ENCODE measurements around the gene ZNF766.
A peak's percentile ranks its signal among the peaks of the same experiment; 100 is the strongest.
"Not testable (repeated sequence)": the region's sequence is repeated elsewhere in the genome, so short reads cannot be mapped to it uniquely, and the experiment has no call there.

Gene ZNF766

GRCh38 chr19:52277471-52277870, 8.1 kb downstream of the ZNF766 start:
- DNase-seq, result no peak

DNA sequence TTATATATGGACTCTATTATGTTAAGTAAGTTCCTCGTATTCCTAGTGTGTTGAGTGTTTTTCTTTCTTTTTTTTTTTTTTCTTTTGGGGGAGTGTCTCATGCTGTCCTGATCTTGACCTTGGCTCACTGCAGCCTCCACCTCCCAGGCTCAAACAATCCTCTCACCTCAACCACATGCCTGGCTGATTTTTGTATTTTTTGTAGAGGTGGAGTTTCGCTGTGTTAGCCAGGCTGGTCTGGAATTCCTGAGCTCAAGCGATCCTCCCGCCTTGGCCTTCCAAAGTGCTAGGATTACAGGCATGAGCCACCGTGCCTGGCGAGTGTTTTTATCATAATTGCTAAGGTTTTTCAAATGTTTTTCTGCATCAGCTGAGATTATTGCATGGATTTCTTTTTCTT, 16.9 kb downstream of the ZNF766 start:
- no peak for DNase-seq

DNA sequence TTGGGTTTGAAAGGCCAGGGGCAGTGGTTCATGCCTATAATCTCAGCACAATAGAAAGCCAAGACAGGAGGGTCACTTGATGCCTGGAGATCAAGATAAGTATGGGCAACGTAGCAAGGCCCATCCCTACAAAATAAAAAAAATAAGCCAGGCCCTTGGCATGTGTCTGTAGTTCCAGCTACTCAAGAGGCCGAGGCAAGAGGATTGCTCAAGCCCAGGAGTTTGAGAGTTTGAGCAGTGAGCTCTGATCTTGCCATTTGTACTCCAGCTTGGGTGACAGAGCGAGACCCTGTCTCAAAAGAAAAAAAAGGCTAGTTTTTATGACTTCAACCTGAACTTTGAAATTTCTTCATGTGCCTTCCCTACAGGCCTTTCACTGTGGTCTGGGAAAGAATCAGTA, 22.4 kb downstream of the ZNF766 start:
- no peak for DNase-seq

DNA sequence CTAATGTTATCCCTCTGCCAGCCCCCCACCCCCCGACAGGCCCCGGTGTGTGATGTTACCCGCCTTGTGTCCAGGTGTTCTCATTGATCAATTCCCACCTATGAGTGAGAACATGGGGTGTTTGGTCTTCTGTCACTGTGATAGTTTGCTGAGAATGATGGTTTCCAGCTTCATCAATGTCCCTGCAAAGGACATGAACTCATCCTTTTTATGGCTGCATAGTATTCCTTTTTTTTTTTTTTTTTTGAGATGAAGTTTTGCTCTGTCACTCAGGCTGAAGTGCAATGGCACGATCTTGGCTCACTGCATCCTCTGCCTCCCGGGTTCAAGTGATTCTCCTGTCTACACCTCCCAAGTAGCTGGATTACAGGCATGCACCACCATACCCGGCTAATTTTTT, 23.6 kb downstream of the ZNF766 start:
- DNase-seq, result not testable (repeated sequence)

GRCh38 chr19:52296400-52296772, 27.0 kb downstream of the ZNF766 start:
- no peak for DNase-seq

DNA sequence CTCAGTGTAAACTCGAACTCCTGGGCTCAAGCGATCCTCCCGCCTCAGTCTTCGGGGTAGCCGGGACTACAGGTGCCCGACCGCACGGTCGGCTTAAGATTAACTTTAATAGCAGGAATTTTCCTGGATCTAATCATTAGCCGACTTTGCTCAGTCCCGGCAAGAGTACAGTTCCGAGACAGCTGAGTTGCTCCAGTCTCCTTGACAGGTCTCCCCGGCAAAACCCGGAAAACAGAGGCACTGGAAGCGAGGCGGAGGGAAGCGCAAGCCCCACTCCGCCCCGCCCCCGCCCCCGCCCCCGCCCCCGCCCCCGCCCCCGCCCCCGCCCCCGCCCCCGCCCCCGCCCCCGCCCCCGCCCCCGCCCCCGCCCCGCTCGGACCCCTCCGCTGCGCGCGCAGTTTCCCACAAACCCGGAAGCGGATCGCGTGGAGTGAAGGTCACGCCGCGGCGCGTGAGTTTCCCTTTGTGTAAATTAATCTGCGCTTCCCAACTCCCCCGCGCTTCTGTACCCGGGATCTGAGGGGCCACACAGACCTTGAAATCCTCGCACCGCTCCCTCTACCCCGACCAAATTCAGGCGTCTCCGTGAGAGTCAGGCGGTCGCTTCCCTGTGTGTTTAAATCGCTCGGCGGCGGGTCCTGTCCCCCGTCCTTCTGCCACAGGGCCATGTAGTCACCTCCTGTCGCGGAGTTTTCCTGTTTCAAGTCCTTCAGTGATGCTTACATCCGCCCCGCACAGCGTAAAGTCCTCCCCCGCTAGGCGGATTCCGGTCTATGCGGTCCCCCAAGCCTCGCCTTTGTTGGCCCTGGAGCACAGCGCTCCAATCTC, 27.6 kb downstream of the ZNF766 start, which contains the start of gene ZNF480:
ZNF480 (plus strand) TSS at position 397 of the 828 bp plus-strand sequence. CDS start 3,244 bp downstream, outside the sequence.
- peak; percentile 69 for DNase-seq

DNA sequence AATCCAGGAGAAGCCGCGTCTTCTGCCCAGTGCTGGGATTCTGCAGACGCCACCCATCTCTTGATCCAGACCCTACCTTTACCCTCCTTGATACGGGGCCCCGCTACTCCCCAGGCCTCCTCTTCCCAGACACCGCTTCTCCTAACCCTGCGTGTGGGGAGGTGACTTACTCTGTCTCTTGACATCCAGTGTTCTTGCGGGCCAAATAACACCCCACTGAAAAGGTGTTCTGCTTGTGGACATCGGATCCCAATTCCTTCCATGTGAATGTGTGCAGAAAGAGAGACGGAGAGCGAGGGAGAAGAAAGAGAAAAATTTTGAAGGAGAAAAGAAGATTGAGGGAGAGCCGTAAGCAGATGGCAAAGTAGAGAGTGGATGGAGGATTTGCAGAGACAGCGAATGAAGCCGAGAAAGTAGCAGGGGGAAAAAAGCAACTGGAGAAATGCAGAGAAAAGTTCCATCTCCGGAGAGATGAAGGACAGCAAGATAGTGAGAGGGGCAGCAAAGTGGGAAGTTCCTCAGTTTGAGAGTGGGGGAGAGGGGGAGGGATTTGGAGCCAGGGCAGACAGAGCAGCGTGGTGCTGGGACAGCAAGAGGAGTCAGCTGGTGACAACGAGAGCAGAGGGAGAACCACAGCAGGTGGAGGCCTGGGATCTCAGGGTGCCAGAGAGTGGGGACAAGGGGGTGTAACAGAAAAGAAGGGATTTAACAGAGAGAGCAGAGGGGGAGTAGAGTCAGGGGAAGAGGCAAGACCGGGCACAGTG, 28.4 kb downstream of the ZNF766 start:
- no peak for DNase-seq

DNA sequence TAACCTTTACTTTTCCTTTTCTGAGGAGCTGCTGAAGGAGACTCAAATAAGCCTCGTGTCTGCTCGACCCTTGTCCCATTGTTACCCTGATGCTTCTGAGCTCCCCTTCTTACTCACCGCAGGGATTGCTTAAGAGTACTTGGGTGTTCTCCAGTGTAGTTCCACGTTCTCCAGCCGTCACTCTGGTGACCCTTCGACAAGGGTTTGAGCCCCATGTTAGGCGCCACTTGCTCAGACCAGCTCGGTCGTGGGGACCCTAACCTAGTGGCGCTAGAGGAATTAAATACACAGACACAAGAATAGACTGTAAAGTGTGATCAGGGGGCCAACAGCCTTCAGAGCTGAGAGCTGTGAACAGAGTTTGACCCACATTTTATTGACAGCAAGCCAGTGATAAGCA, 37.9 kb downstream of the ZNF766 start:
- DNase-seq, result no peak

- no peak for DNase-seq
These were observed 53.0 kb downstream of the ZNF766 start for GRCh38 chr19:52322429-52322828.

- DNase-seq, result no peak
These were observed 62.4 kb downstream of the ZNF766 start for GRCh38 chr19:52331757-52332156.

DNA sequence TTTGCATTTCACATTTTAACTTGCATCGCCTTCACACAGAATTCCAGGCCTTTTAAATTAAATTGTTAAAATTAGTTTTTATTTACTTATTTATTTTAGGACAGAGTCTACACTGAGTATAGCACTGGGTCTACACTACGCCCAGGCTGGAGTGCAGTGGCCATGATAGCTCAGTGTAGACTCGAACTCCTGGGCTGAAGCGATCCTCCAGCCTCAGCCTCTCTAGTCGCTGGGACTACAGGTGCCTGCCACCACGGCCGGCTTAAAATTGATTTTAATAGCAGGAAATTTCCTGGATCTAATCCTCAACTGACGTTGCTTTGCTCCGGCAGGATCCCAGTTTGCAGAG, 66.4 kb downstream of the ZNF766 start:
- no peak for DNase-seq

GRCh38 chr19:52336117-52336790, 66.9 kb downstream of the ZNF766 start, which contains the start of gene ZNF610:
Gene ZNF610 (plus strand): TSS chr19:52336243. CDS start chr19:52349173, 12,930 bp downstream.
- peak; percentile 70 for DNase-seq

DNA sequence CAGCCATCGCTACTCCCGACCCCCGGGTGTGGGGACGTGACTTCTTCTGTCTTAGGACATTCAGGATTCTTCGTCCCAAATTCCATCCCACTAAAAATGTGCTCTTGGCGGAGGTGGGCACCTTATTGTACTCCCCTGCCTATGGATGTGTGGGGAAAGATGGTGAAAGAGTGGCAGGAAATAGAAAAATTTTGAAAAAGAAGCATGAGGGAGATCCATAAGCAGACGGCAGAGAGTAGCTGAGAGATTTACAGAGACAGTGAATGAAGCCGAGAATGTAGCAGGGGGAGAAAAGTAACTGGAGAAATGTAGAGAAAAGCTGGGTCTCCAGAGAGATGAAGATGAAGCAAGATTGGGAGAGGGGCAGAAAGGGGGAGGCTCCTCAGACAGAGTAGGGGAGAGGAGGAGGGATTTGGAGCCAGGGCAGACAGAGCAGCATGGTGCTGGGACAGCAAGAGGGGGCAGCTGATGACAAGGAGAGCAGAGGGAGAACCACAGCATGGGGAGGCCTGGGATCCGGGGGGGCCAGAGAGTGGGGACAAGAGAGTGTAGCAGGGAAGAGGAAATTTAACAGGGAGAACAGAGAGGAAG, 67.5 kb downstream of the ZNF766 start:
- DNase-seq, result no peak

GRCh38 chr19:52339022-52339421, 69.6 kb downstream of the ZNF766 start:
- not testable (repeated sequence) for DNase-seq

- DNase-seq, result peak; percentile 39
These were observed 74.2 kb downstream of the ZNF766 start for GRCh38 chr19:52343548-52343947.

DNA sequence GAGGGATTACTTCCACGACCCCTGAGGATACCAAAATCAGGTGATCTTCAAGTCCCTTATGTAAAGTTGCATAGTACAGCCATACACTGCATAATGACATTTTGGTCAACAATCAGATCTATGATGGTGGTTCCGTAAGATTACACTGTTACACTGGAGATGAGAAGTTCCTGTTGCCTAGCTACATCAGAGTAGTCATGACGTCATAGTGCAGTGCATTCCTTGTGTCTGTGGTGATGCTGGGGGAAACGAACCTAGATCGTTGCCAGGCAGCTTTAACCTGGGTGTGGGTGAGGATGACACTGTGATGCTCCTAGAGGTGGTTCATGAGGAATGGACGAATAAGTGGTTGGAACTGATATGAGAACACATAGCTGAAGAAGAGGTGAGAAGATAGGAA, 75.8 kb downstream of the ZNF766 start:
- no peak for DNase-seq
